Osteocyte (in vitro differentiated cells): ENCODE data around the gene GRIA1. TPM values are rescaled to one million over a fixed set of nuclear protein-coding genes. Genes with fewer than 3 reads are reported as not detected.

ENCODE experiments used
- DNase-seq: peaks from one replicate; pipeline ENCODE4 v3.0.0; 2021; ENCODE audit warnings: mixed read lengths; ENCODE audit not compliant: unreplicated experiment; ENCODE audit errors: extremely low spot score
- H3K27ac Mint-ChIP-seq: one replicate; pipeline ENCODE4 v1.8.0; 2021; ENCODE audit warnings: mild to moderate bottlenecking, mixed read lengths; ENCODE audit not compliant: unreplicated experiment
- H3K27me3 Mint-ChIP-seq: one replicate; pipeline ENCODE4 v1.8.0; 2021; ENCODE audit warnings: mixed read lengths; ENCODE audit not compliant: unreplicated experiment
- H3K36me3 Mint-ChIP-seq: one replicate; pipeline ENCODE4 v1.8.0; 2021; ENCODE audit warnings: mixed read lengths; ENCODE audit not compliant: unreplicated experiment
- H3K4me1 Mint-ChIP-seq: one replicate; pipeline ENCODE4 v1.8.0; 2021; ENCODE audit warnings: mixed read lengths; ENCODE audit not compliant: unreplicated experiment
- H3K4me3 Mint-ChIP-seq: one replicate; pipeline ENCODE4 v1.8.0; 2021; ENCODE audit warnings: mild to moderate bottlenecking, moderate library complexity, mixed read lengths; ENCODE audit not compliant: unreplicated experiment
- H3K9me3 Mint-ChIP-seq: one replicate; pipeline ENCODE4 v1.8.0; 2021; ENCODE audit warnings: mixed read lengths; ENCODE audit not compliant: unreplicated experiment
- CTCF ChIP-seq: fragments of 200-600 bp; sonication (generic); IDR thresholded peaks from 2 replicates; pipeline ENCODE4 v1.5.0; 2021; ENCODE audit warnings: antibody characterized with exemption, mild to moderate bottlenecking, moderate library complexity
- total RNA-seq: library from RNA; stranded (reverse); gene quantifications from 2 replicates; pipeline ENCODE4 v1.2.1, GENCODE V29; 2021

GRIA1 gene
- total RNA-seq, 1 donor from 2014 or later, result 48.8 TPM

GRCh38 chr5:153525536-153525935, 35.1 kb downstream of the GRIA1 start:
- Mint-ChIP-seq H3K27ac (peak overlapping the region; percentile 28), H3K27me3 (no peaks in the 10 kb centered on the region), H3K9me3 (no peaks in the 10 kb centered on the region), H3K4me1 (peaks cover 64% of the 10 kb centered on the region), H3K36me3 (no peaks in the 10 kb centered on the region), H3K4me3 (no peak overlapping the region)
- TF ChIP-seq CTCF, result no peak
- DNase-seq, result no peak

DNA sequence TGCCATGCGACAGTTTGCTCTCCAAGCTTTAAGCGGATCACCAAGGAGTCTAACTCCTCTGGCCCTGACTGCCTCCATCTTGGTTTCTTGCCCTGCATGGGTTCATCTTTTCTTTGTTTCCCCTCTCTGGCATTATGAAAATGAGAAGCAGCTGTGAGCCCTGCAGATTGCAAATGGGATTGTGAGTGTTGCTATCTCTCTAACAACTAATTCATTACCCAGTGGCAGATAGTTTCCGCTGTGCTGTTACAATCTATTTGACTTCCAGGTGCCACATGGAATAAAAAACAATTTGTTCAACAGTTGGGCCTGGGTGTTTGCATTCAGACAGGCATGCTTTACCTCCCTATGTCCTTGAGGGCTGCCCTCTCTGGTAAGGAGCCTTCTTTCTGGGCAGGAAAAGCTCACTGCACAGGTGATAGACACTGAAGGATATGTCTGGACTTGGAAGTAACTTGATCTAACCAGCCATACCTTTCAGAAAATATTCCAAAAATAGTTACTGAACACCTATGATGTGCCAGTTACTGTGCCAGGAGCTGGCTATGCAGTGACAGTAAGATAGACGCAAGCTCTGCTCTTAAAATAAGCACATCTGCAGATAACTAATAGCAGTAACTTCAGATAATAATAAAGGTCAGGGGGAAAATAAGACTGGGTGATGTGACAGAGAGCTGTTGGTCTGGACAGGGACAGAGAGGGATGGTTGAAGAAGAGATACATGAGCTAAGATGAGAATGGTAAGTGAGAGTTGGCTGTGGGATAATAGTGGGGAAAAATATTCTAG, 40.1 kb downstream of the GRIA1 start:
- Mint-ChIP-seq H3K9me3 (no peaks in the 10 kb centered on the region), H3K27ac (no peak overlapping the region), H3K4me1 (peaks cover 23% of the 10 kb centered on the region), H3K27me3 (no peaks in the 10 kb centered on the region), H3K36me3 (no peaks in the 10 kb centered on the region), H3K4me3 (no peak overlapping the region)
- DNase-seq, result no peak
- no peak for TF ChIP-seq CTCF

DNA sequence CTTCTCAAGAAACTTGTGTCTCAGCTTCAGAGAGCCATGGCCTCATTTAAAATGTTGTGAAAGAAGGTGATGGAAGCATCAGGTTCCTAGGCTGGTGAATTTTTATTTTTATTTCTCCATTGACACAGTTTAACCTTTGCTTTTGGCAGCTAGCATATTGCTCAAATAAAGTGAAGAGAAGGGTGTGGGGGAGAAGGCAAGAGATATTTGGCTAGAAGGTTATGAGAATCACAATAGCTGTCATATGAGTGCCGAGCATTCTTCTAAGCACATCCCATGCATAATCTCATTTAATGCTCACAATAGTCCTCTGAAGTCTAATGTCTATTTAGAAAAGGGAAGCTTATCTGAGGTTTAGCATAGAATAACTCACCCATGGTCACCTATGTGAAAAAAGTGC, 43.1 kb downstream of the GRIA1 start:
- Mint-ChIP-seq H3K9me3 (no peaks in the 10 kb centered on the region), H3K4me3 (no peak overlapping the region), H3K27me3 (no peaks in the 10 kb centered on the region), H3K4me1 (peaks cover 4% of the 10 kb centered on the region), H3K27ac (no peak overlapping the region), H3K36me3 (no peaks in the 10 kb centered on the region)
- DNase-seq, result no peak
- no peak for TF ChIP-seq CTCF

DNA sequence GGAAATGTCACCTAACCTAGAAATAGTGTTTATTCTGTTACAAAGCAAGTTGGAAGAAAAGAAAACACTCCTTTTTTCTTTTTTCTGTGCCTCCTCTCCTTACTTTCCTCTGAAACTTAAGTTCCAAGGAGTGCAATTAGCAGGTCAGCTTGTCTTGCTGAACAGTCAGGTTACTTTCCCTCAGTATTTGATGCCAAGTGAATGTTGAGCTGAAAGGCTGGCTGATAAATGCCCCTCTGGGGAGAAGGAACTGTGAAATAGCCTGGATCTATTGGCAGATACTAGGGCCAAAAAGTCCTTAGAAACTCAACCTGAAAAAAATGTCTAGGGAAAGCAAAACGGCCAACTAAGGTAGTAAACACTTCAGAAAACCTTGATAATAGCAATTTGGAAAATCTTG, 43.6 kb downstream of the GRIA1 start:
- H3K27me3 Mint-ChIP-seq, result no peaks in the 10 kb centered on the region
- no peak for TF ChIP-seq CTCF
- no peak for DNase-seq
- H3K9me3 Mint-ChIP-seq, result no peaks in the 10 kb centered on the region
- H3K27ac Mint-ChIP-seq, result no peak overlapping the region
- H3K4me1 Mint-ChIP-seq, result peaks cover 1% of the 10 kb centered on the region
- H3K4me3 Mint-ChIP-seq, result no peak overlapping the region
- H3K36me3 Mint-ChIP-seq, result no peaks in the 10 kb centered on the region

- no peaks in the 10 kb centered on the region for H3K36me3 Mint-ChIP-seq
- TF ChIP-seq CTCF, result no peak
- H3K27me3 Mint-ChIP-seq, result no peaks in the 10 kb centered on the region
Observed at GRCh38 chr5:153537207-153537606, 46.7 kb downstream of the GRIA1 start.

More at GRCh38 chr5:153537207-153537606, 46.7 kb downstream of the GRIA1 start:
- no peak overlapping the region for H3K27ac Mint-ChIP-seq
- no peak overlapping the region for H3K4me3 Mint-ChIP-seq
- H3K9me3 Mint-ChIP-seq, result no peaks in the 10 kb centered on the region
- DNase-seq, result no peak
- H3K4me1 Mint-ChIP-seq, result peaks cover 1% of the 10 kb centered on the region
